Measurements from ENCODE around the gene ISL2.

ISL2 gene

GRCh38 chr15:76341366-76342057, 4.9 kb downstream of the ISL2 start:
- DNase-seq (ENCODE audit: extremely low read depth in 1 of 2, low read depth in 1 of 2), result no peak

- DNase-seq (ENCODE audit: extremely low read depth in 1 of 2, low read depth in 1 of 2), result no peak
Measured at GRCh38 chr15:76342058-76342381, 5.4 kb downstream of the ISL2 start.

- DNase-seq (ENCODE audit: extremely low read depth in 1 of 2, low read depth in 1 of 2), result no peak
Measured at GRCh38 chr15:76342382-76343201, 6.0 kb downstream of the ISL2 start.

- DNase-seq (ENCODE audit: extremely low read depth in 1 of 2, low read depth in 1 of 2), result no peak
Measured at GRCh38 chr15:76343313-76343996, 6.9 kb downstream of the ISL2 start.

- DNase-seq (ENCODE audit: extremely low read depth in 1 of 2, low read depth in 1 of 2), result no peak
Measured at GRCh38 chr15:76344893-76345582, 8.5 kb downstream of the ISL2 start.

- no peak for DNase-seq (ENCODE audit: extremely low read depth in 1 of 2, low read depth in 1 of 2)
Measured at GRCh38 chr15:76345583-76345879, 9.0 kb downstream of the ISL2 start.

- no peak for DNase-seq (ENCODE audit: extremely low read depth in 1 of 2, low read depth in 1 of 2)
Measured at GRCh38 chr15:76345880-76346668, 9.5 kb downstream of the ISL2 start.

GRCh38 chr15:76346669-76347481, 10.3 kb downstream of the ISL2 start:
- no peak for DNase-seq (ENCODE audit: extremely low read depth in 1 of 2, low read depth in 1 of 2)

- DNase-seq (ENCODE audit: extremely low read depth in 1 of 2, low read depth in 1 of 2), result no peak
Measured at GRCh38 chr15:76347482-76348055, 11.0 kb downstream of the ISL2 start.

- DNase-seq (ENCODE audit: extremely low read depth in 1 of 2, low read depth in 1 of 2), result no peak
Measured at GRCh38 chr15:76349301-76350070, 12.9 kb downstream of the ISL2 start.

GRCh38 chr15:76353023-76353577, 16.5 kb downstream of the ISL2 start:
- DNase-seq (ENCODE audit: extremely low read depth in 1 of 2, low read depth in 1 of 2), result no peak

- no peak for DNase-seq (ENCODE audit: extremely low read depth in 1 of 2, low read depth in 1 of 2)
Measured at GRCh38 chr15:76353903-76354302, 17.3 kb downstream of the ISL2 start.

GRCh38 chr15:76354823-76355440, 18.4 kb downstream of the ISL2 start:
- DNase-seq (ENCODE audit: extremely low read depth in 1 of 2, low read depth in 1 of 2), result no peak

- no peak for DNase-seq (ENCODE audit: extremely low read depth in 1 of 2, low read depth in 1 of 2)
Measured at GRCh38 chr15:76358453-76358852, 21.9 kb downstream of the ISL2 start.

GRCh38 chr15:76359152-76359551, 22.6 kb downstream of the ISL2 start:
- no peak for DNase-seq (ENCODE audit: extremely low read depth in 1 of 2, low read depth in 1 of 2)

GRCh38 chr15:76360416-76360815, 23.8 kb downstream of the ISL2 start:
- DNase-seq (ENCODE audit: extremely low read depth in 1 of 2, low read depth in 1 of 2), result no peak

GRCh38 chr15:76363251-76363650, 26.7 kb downstream of the ISL2 start:
- DNase-seq (ENCODE audit: extremely low read depth in 1 of 2, low read depth in 1 of 2), result no peak

GRCh38 chr15:76366714-76367113, 30.1 kb downstream of the ISL2 start:
- no peak for DNase-seq (ENCODE audit: extremely low read depth in 1 of 2, low read depth in 1 of 2)
